C4-2B (cell line): ENCODE data around the gene SPACA5B.
"Not testable (repeated sequence)": the region's sequence is repeated elsewhere in the genome, so short reads cannot be mapped to it uniquely, and the experiment has no call there.

Experiments
- CTCF ChIP-seq: fragments of 450-650 bp; conservative IDR thresholded peaks from 2 replicates; pipeline ENCODE4 v1.5.1; 2017; ENCODE audit warnings: mild to moderate bottlenecking
- ZFX ChIP-seq: fragments of 450-650 bp; IDR thresholded peaks from 2 replicates; pipeline ENCODE4 v1.6.1; 2017

GRCh38 chrX:48142697-48143096, 12.3 kb downstream of the SPACA5B start:
- not testable (repeated sequence) for TF ChIP-seq CTCF, ZFX
